NCI-H82 treated with DMSO at 0.1 percent for 48 hours (cell line): ENCODE results near the gene SLCO3A1.

ENCODE experiments used
- DNase-seq: peaks from one replicate; lab custom pipeline; 2025; ENCODE audit not compliant: unreplicated experiment; lab: John Stamatoyannopoulos, UW

Gene SLCO3A1

DNA sequence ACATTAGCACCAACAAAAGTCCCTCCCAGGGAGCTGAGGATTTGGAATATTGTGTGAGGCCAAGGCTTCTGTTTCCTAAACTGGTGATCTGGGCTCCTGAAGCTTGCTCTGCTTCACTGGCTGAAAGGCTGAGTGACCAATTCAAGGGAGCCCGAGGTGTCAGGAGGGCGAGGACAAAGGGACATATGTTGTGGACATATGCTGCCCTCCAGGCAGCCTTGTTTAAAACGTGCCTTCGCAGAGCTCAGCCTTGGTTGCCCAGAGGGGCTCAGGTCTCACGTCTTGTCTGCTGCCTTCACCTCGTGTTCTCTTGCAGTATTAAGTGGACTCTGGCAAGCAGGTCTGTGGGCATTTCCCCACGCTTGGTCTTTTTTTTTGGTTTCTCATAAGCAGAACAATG lies 7.0 kb downstream of the SLCO3A1 start:
- no peak for DNase-seq

GRCh38 chr15:91861223-91861622 lies 7.7 kb downstream of the SLCO3A1 start:
- no peak for DNase-seq

GRCh38 chr15:91862891-91863504 lies 9.5 kb downstream of the SLCO3A1 start:
- DNase-seq, result no peak

GRCh38 chr15:91863621-91864255 lies 10.2 kb downstream of the SLCO3A1 start:
- no peak for DNase-seq

DNA sequence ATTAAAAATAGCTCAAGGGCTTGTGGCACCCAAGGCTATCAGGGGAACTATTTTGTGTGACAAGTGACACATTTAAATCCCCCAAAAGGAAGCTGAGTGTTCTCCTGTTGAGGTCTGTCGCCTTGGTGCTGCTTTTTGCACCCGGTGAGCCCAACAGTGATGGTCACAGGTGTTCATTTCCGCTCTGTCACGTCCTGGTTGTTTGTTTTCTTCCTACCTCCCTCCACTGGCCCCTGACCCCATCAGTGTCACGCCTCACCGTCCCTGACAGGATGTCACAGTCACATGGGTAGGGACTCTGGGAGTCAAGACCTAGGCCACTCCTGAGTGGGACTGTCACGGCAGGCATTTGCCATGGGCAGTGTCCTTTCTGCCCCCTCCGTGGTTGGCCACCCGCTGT lies 11.2 kb downstream of the SLCO3A1 start:
- DNase-seq, result no peak

GRCh38 chr15:91865486-91865885 lies 12.0 kb downstream of the SLCO3A1 start:
- DNase-seq, result no peak

DNA sequence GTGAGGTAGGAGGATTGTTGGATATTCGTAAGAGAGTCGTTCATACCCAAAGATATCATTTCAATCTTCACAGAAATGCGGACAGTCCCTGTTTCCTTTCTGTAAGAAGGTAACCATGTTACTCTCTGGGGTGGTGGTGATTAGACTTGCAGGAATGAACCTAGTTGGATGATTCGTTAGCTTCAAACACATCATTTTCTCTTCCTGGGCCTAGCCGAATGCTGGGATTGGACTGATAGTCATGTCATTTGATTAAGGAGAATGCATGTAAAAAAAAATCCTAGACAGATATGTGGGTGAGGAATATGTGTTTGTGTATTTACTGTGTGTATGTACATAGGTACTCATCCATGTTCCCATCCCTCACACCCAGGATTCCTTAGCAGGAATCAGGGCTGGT lies 12.4 kb downstream of the SLCO3A1 start:
- DNase-seq, result no peak

DNA sequence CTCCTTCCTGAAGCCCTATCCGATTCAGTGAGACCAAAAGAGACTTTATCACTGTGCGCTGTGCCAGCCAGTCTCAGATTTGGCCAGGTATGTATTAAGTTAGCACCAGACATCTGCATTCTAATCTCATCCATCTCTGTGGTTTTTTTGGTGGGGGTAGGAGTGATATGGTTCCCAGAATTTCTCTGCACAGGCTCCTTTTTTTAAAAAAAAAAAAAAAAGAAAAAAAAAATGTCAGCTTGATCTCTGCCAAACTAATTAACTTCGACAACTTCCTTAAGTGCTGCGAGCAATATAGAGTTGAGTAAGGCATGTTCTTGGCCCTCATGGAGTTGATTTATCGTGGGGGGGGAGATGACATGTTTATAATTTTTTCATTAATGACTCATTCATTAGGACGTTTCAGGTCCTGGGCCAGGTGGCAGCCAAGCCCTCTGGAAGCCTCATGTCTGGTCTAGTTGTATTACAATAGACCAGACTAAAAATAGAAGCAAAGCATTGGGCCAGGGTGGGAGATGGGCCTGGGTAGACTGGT lies 12.9 kb downstream of the SLCO3A1 start:
- DNase-seq, result no peak

GRCh38 chr15:91866971-91867372 lies 13.5 kb downstream of the SLCO3A1 start:
- DNase-seq, result no peak

DNA sequence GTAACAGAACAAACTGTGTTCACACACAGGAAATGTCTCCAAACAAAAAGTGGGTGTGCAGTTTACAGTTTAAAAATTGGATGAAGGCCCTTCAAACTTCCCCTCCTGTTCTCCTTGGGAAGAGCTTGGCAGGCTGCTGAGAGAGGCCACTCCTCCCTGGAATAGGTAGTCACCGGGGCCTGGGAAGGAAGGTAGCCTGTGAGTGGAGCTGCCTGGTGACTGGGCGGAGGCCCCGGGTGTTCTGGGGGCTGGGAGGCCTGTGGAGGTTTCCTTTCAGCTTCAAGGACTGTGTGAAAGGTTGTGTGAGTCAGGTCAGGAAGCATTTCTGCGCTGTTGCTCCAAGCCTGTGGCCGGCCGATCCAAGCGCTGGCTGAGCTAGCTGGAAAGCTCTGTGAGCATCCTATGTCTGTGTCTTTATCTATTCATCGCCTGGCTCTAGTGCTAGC lies 14.1 kb downstream of the SLCO3A1 start:
- no peak for DNase-seq

- DNase-seq, result no peak
Measured at GRCh38 chr15:91870876-91871537, 17.5 kb downstream of the SLCO3A1 start.

- no peak for DNase-seq
Measured at GRCh38 chr15:91871837-91872236, 18.3 kb downstream of the SLCO3A1 start.

DNA sequence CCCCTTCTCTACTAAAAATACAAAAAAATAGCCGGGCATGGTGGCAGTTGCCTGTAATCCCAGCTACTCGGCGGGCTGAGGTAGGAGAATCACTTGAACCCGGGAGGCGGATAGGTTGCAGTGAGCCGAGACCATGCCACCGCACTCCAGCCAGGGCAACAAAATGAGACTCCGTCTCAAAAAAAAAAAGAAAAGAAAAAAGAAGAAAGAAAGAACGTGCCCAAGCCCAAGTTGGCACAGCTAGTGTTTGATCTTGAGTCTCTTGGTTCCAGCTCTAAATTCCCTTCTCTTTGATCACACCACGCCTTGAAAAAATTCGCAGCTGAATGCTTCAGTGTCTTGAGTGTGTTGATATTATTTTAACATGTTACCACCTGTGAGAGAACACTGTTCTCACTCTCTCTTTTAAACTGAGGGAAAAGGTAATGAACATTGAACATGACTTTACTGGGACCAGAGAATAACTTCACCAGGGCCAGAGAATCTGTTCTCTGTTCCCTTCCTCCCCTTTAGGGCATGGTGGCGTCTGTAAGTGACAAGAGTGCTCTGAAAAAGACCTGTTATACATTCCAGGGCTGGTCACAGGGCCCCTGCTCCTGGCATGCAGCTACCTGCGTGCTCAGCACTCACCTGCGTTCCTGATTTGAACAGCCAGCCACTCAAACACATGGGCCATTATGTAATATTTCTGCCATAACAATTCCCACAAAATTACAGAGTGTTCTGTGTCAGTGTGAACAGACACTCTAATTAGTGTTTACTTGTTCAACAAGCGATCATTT lies 19.0 kb downstream of the SLCO3A1 start:
- no peak for DNase-seq

- DNase-seq, result no peak
Measured at GRCh38 chr15:91873138-91873536, 19.6 kb downstream of the SLCO3A1 start.

GRCh38 chr15:91874171-91874570 lies 20.7 kb downstream of the SLCO3A1 start:
- no peak for DNase-seq

- DNase-seq, result no peak
Measured at GRCh38 chr15:91874992-91875660, 21.6 kb downstream of the SLCO3A1 start.

GRCh38 chr15:91876187-91876586 lies 22.7 kb downstream of the SLCO3A1 start:
- DNase-seq, result no peak

DNA sequence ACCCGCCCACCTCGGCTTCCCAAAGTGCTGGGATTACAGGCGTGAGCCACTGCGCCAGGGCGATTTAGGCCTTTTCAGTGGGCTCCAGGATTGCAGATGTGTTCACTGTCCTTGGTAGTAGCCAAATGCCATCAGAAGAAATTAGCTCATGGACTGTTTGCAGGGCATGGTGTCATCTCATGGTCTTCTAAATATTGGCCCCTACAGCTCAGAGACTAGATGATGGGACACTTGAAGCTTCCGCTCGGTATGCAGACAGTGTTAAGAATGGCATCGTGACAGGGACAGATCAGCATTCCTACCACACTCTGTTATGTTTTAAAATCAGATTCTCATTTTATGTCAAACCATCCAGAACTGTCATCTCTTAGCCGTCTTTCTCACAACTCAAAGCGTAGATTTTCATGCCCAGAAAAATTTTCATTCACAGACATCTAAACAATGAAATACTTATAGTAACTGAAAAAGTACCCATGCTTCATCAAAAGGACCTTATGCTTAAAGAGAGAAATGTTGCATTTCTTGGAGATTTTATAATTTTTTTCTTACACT lies 24.9 kb downstream of the SLCO3A1 start:
- DNase-seq, result no peak

DNA sequence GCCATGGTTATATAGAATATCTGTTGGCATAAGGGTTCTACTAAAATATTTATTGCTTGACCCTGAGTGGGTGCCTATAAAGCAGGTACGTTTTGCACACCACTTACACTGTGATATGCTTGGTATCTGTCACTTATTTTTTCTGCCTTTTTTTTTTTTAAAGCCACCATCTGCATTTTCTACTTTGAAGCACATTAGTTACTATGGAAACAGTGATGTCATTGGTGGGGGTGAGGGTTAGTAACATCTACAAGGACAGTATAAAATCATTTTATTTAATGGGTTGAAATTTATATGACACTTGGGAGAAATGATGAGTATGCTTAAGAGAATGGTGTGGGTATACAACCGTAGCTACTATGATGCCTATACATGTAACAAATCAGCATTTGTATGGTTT lies 25.6 kb downstream of the SLCO3A1 start:
- DNase-seq, result no peak

DNA sequence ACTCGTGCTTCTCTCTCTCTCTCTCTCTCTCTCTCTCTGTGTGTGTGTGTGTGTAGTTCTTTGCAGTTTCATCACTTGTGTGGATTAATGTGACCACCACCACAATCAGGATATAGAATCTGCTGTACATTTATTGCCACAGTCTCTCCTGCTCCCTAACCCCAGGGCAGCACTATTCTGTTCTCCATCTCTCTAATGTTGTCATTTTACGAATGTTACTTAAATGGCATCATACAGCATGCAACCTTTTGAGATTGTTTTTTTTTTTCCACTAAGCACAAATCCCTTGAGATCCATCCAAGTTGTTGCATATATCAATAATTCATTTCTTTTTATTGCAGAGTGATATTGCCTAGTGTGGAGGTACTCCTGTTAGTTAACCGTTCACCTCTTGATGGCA lies 26.9 kb downstream of the SLCO3A1 start:
- DNase-seq, result no peak
